DOHH2 (cell line): ENCODE results near the gene USH1C.

Experiments
- H3F3A ChIP-seq: fragments of 200-600 bp; sonication (generic), shearing (Covaris generic); 2 replicates; pipeline ENCODE4 v1.6.0; 2016; ENCODE audit warnings: antibody characterized with exemption, mild to moderate bottlenecking; ENCODE audit not compliant: control insufficient read depth, insufficient read depth
- H3K27ac ChIP-seq: fragments of 200-600 bp; sonication (generic); 2 replicates; pipeline ENCODE4 v1.5.1; 2014; ENCODE audit warnings: low read depth, mild to moderate bottlenecking, low read length, moderate library complexity
- H3K27me3 ChIP-seq: fragments of 200-600 bp; sonication (generic); 2 replicates; pipeline ENCODE4 v1.6.1; 2014; ENCODE audit warnings: mild to moderate bottlenecking, low read length, mixed read lengths; ENCODE audit not compliant: control insufficient read depth
- H3K36me3 ChIP-seq: fragments of 200-600 bp; sonication (generic); 2 replicates; pipeline ENCODE4 v1.6.1; 2014; ENCODE audit warnings: mild to moderate bottlenecking, low read length, moderate library complexity, mixed read lengths; ENCODE audit not compliant: control insufficient read depth
- H3K4me1 ChIP-seq: fragments of 200-600 bp; sonication (generic); 2 replicates; pipeline ENCODE4 v1.6.1; 2014; ENCODE audit warnings: mild to moderate bottlenecking, low read length, mixed read lengths; ENCODE audit not compliant: control insufficient read depth
- H3K4me2 ChIP-seq: fragments of 200-600 bp; sonication (generic); 2 replicates; pipeline ENCODE4 v1.6.0; 2014; ENCODE audit warnings: mild to moderate bottlenecking, low read length, moderate library complexity
- H3K4me3 ChIP-seq: fragments of 200-600 bp; sonication (generic); 2 replicates; pipeline ENCODE4 v1.5.1; 2014; ENCODE audit warnings: mild to moderate bottlenecking, low read length, mixed read lengths
- H3K79me2 ChIP-seq: fragments of 200-600 bp; sonication (generic); 2 replicates; pipeline ENCODE4 v1.6.1; 2014; ENCODE audit warnings: mild to moderate bottlenecking, low read length, mixed read lengths; ENCODE audit not compliant: control insufficient read depth
- H3K9me2 ChIP-seq: fragments of 200-600 bp; sonication (generic); replicated peaks from 2 replicates; pipeline ENCODE4 v1.6.1; 2014; ENCODE audit warnings: mild to moderate bottlenecking, low read length, mixed read lengths; ENCODE audit not compliant: control insufficient read depth
- H3K9me3 ChIP-seq: fragments of 200-600 bp; sonication (generic); 2 replicates; pipeline ENCODE4 v1.6.1; 2014; ENCODE audit warnings: antibody characterized with exemption, low read length, mixed read lengths; ENCODE audit not compliant: control insufficient read depth, insufficient read depth
- H4K20me1 ChIP-seq: fragments of 200-600 bp; sonication (generic); 2 replicates; pipeline ENCODE4 v1.6.0; 2014; ENCODE audit warnings: low read depth, mild to moderate bottlenecking, antibody characterized with exemption, low read length, moderate library complexity; ENCODE audit not compliant: control insufficient read depth, insufficient read depth
- CTCF ChIP-seq: fragments of 200-600 bp; sonication (generic); IDR thresholded peaks from one replicate; pipeline ENCODE4 v1.5.1; 2014; ENCODE audit warnings: antibody characterized with exemption, mild to moderate bottlenecking, low read depth, low read length; ENCODE audit not compliant: poor library complexity, severe bottlenecking
- EZH2phosphoT487 ChIP-seq: fragments of 200-600 bp; sonication (generic); IDR thresholded peaks from 2 replicates; pipeline ENCODE4 v1.6.1; 2017; ENCODE audit warnings: borderline replicate concordance, mild to moderate bottlenecking, antibody characterized with exemption, low read length, moderate library complexity, mixed read lengths

USH1C gene

GRCh38 chr11:17513853-17514252 lies 30.4 kb downstream of the USH1C start:
- Histone ChIP-seq H3K27me3 (peaks cover 17% of the 10 kb centered on the region; the same call in 1 of the 2 replicates), H3K27ac (no peak overlapping the region), H3K79me2 (no peaks in the 10 kb centered on the region), H3K4me3 (no peak overlapping the region), H4K20me1 (no peaks in the 10 kb centered on the region), H3K9me3 (no peaks in the 10 kb centered on the region), H3K9me2 (no peaks in the 10 kb centered on the region), H3F3A (no peaks in the 10 kb centered on the region), H3K4me1 (no peaks in the 10 kb centered on the region), H3K4me2 (no peak overlapping the region), H3K36me3 (no peaks in the 10 kb centered on the region)
- TF ChIP-seq EZH2phosphoT487 (no peak), CTCF (no peak)

- Histone ChIP-seq H3K4me3 (no peak overlapping the region), H3F3A (no peaks in the 10 kb centered on the region), H3K27me3 (peaks cover 23% of the 10 kb centered on the region; the same call in 1 of the 2 replicates), H3K4me2 (no peak overlapping the region), H3K36me3 (no peaks in the 10 kb centered on the region), H3K27ac (no peak overlapping the region), H3K79me2 (no peaks in the 10 kb centered on the region), H3K9me3 (no peaks in the 10 kb centered on the region), H4K20me1 (no peaks in the 10 kb centered on the region), H3K4me1 (no peaks in the 10 kb centered on the region), H3K9me2 (no peaks in the 10 kb centered on the region)
- TF ChIP-seq CTCF, result no peak
- TF ChIP-seq EZH2phosphoT487, result no peak
Observed at GRCh38 chr11:17512101-17512500, 32.1 kb downstream of the USH1C start.

GRCh38 chr11:17511571-17511970 lies 32.6 kb downstream of the USH1C start:
- H3K9me3 ChIP-seq, result no peaks in the 10 kb centered on the region
- no peaks in the 10 kb centered on the region for H3F3A ChIP-seq
- no peak overlapping the region for H3K27ac ChIP-seq
- no peak for TF ChIP-seq EZH2phosphoT487
- no peak for TF ChIP-seq CTCF
- H3K4me1 ChIP-seq, result no peaks in the 10 kb centered on the region
- no peaks in the 10 kb centered on the region for H3K36me3 ChIP-seq
- H3K4me2 ChIP-seq, result no peak overlapping the region
- H3K9me2 ChIP-seq, result no peaks in the 10 kb centered on the region
- H3K79me2 ChIP-seq, result no peaks in the 10 kb centered on the region
- no peak overlapping the region for H3K4me3 ChIP-seq
- no peaks in the 10 kb centered on the region for H4K20me1 ChIP-seq
- H3K27me3 ChIP-seq, result peaks cover 23% of the 10 kb centered on the region; the same call in 1 of the 2 replicates
